ENCODE data around the gene MYH6.
"Not testable (repeated sequence)": the region's sequence is repeated elsewhere in the genome, so short reads cannot be mapped to it uniquely, and the experiment has no call there.

Gene MYH6

GRCh38 chr14:23435543-23436326 is 27.7 kb upstream of the MYH6 start, which contains the start of gene MYH7:
Gene MYH7, minus strand, starts transcription at chr14:23435660. Its CDS starts 1,928 bp downstream, at chr14:23433732.
- DNase-seq: no peak

GRCh38 chr14:23434488-23435222 is 26.6 kb upstream of the MYH6 start:
- no peak for DNase-seq

- DNase-seq: no peak
Observed at GRCh38 chr14:23433457-23433856, 25.4 kb upstream of the MYH6 start.

GRCh38 chr14:23432946-23433345 is 24.9 kb upstream of the MYH6 start:
- DNase-seq: no peak

GRCh38 chr14:23432102-23432925 is 24.2 kb upstream of the MYH6 start:
- DNase-seq: no peak

- DNase-seq: no peak
Observed at GRCh38 chr14:23431486-23431885, 23.4 kb upstream of the MYH6 start.

GRCh38 chr14:23430723-23431085 is 22.6 kb upstream of the MYH6 start:
- DNase-seq: no peak

GRCh38 chr14:23430016-23430722 is 22.1 kb upstream of the MYH6 start:
- no peak for DNase-seq

- DNase-seq: no peak
Observed at GRCh38 chr14:23428686-23429495, 20.8 kb upstream of the MYH6 start.

GRCh38 chr14:23425798-23426197 is 17.7 kb upstream of the MYH6 start:
- DNase-seq: not testable (repeated sequence)

GRCh38 chr14:23425169-23425568 is 17.1 kb upstream of the MYH6 start:
- DNase-seq: no peak

- no peak for DNase-seq
Observed at GRCh38 chr14:23423657-23424056, 15.6 kb upstream of the MYH6 start.

- no peak for DNase-seq
Observed at GRCh38 chr14:23421594-23421993, 13.5 kb upstream of the MYH6 start.

GRCh38 chr14:23419646-23420045 is 11.6 kb upstream of the MYH6 start:
- not testable (repeated sequence) for DNase-seq

GRCh38 chr14:23418021-23418420 is 9.9 kb upstream of the MYH6 start:
- DNase-seq: no peak

GRCh38 chr14:23417269-23417668 is 9.2 kb upstream of the MYH6 start:
- DNase-seq: not testable (repeated sequence)

GRCh38 chr14:23416801-23417200 is 8.7 kb upstream of the MYH6 start:
- no peak for DNase-seq

- no peak for DNase-seq
Observed at GRCh38 chr14:23415821-23416778, 8.0 kb upstream of the MYH6 start.

- DNase-seq: no peak
Observed at GRCh38 chr14:23414906-23415820, 7.1 kb upstream of the MYH6 start.

- no peak for DNase-seq
Observed at GRCh38 chr14:23414254-23414653, 6.2 kb upstream of the MYH6 start.
